OCI-LY7 (cell line): ENCODE measurements around the gene WDR7.

Experiments
- CTCF ChIP-seq: fragments of 200-600 bp; sonication (generic); conservative IDR thresholded peaks from 2 replicates; pipeline ENCODE4 v1.5.1; 2014; ENCODE audit warnings: mild to moderate bottlenecking, antibody characterized with exemption, low read length, moderate library complexity, mixed read lengths
- EZH2phosphoT487 ChIP-seq: fragments of 200-600 bp; sonication (generic); IDR thresholded peaks from 2 replicates; pipeline ENCODE4 v1.6.1; 2018; ENCODE audit warnings: low read depth, borderline replicate concordance, mild to moderate bottlenecking, mixed run types, antibody characterized with exemption, low read length, moderate library complexity, mixed read lengths

- TF ChIP-seq CTCF (no peak), EZH2phosphoT487 (no peak)
Measured at GRCh38 chr18:56649996-56650395, 1.2 kb upstream of the WDR7 start.
